ENCODE measurements around the gene ZBTB42. TPM values are rescaled to one million over a fixed set of nuclear protein-coding genes. Genes with fewer than 3 reads are reported as not detected.
A peak's percentile ranks its signal among the peaks of the same experiment; 100 is the strongest.

Gene ZBTB42
- total and polyA plus RNA-seq, 2 of the 13 experiments (the other 11 are each of a cell fraction or from before 2014, with no cell fraction given) = 2.8 to 4.2 TPM

GRCh38 chr14:104800771-104801519 is at the start of gene ZBTB42 (continued):
- TF ChIP-seq ZNF792 (CRISPR knock-in tag; IDR thresholded peaks at IDR 0.05) (no peak), ZNF609 (CRISPR knock-in tag; IDR thresholded peaks at IDR 0.05; ENCODE audit: borderline replicate concordance) (no peak), PREB (CRISPR knock-in tag; IDR thresholded peaks at IDR 0.05) (no peak), ATF2 (CRISPR knock-in tag; IDR thresholded peaks at IDR 0.05) (0 out of 2 replicates have a peak, but pooled peaks have one; percentile 16), FLYWCH1 (CRISPR knock-in tag; IDR thresholded peaks at IDR 0.05) (no peak), MAF1 (CRISPR knock-in tag; IDR thresholded peaks at IDR 0.05; ENCODE audit: borderline replicate concordance) (no peak), TIGD3 (CRISPR knock-in tag; IDR thresholded peaks at IDR 0.05; ENCODE audit: borderline replicate concordance) (no peak), SETDB1 (CRISPR knock-in tag; IDR thresholded peaks at IDR 0.05; ENCODE audit: borderline replicate concordance) (no peak), ZNF878 (CRISPR knock-in tag; IDR thresholded peaks at IDR 0.05) (no peak), BCL6 (CRISPR knock-in tag; IDR thresholded peaks at IDR 0.05) (no peak), MYC (CRISPR knock-in tag; IDR thresholded peaks at IDR 0.05; ENCODE audit: borderline replicate concordance) (no peak), SMC3 (IDR thresholded peaks at IDR 0.05; ENCODE audit: low read length) (no peak), ZNF597 (CRISPR knock-in tag; IDR thresholded peaks at IDR 0.05) (no peak), ZNF136 (CRISPR knock-in tag; IDR thresholded peaks at IDR 0.05; ENCODE audit: low read depth) (no peak), ZNF3 (CRISPR knock-in tag; IDR thresholded peaks at IDR 0.05) (no peak), TFDP2 (CRISPR knock-in tag; IDR thresholded peaks at IDR 0.05) (peak; percentile 68), EED (CRISPR knock-in tag; IDR thresholded peaks at IDR 0.05) (no peak), MIER3 (CRISPR knock-in tag; IDR thresholded peaks at IDR 0.05; ENCODE audit: borderline replicate concordance) (no peak)

All from HepG2 (cell line).